Non-pigmented ciliary epithelial cell (primary cell): ENCODE measurements around the gene ANKRD11.
"Not testable (repeated sequence)": the region's sequence is repeated elsewhere in the genome, so short reads cannot be mapped to it uniquely, and the experiment has no call there.

Experiments used
- DNase-seq: peaks from one replicate; pipeline ENCODE4 v3.0.0-alpha.2; 2010; ENCODE audit warnings: low read depth

ANKRD11 gene

GRCh38 chr16:89428605-89429004 is 61.8 kb downstream of the ANKRD11 start:
- DNase-seq: not testable (repeated sequence)

- DNase-seq: no peak
Measured at GRCh38 chr16:89426736-89427530, 63.4 kb downstream of the ANKRD11 start.

GRCh38 chr16:89425523-89425922 is 64.8 kb downstream of the ANKRD11 start:
- no peak for DNase-seq

GRCh38 chr16:89423681-89424260 is 66.6 kb downstream of the ANKRD11 start:
- DNase-seq: no peak

GRCh38 chr16:89422905-89423630 is 67.3 kb downstream of the ANKRD11 start:
- DNase-seq: peak; percentile 48

GRCh38 chr16:89422527-89422904 is 67.8 kb downstream of the ANKRD11 start:
- DNase-seq: peak; percentile 23

- not testable (repeated sequence) for DNase-seq
Measured at GRCh38 chr16:89421300-89421699, 69.1 kb downstream of the ANKRD11 start.

- DNase-seq: no peak
Measured at GRCh38 chr16:89420204-89420603, 70.2 kb downstream of the ANKRD11 start.

- DNase-seq: no peak
Measured at GRCh38 chr16:89418352-89418751, 72.0 kb downstream of the ANKRD11 start.

- no peak for DNase-seq
Measured at GRCh38 chr16:89417352-89417751, 73.0 kb downstream of the ANKRD11 start.

GRCh38 chr16:89413811-89414585 is 76.4 kb downstream of the ANKRD11 start:
- no peak for DNase-seq

- no peak for DNase-seq
Measured at GRCh38 chr16:89412811-89413210, 77.5 kb downstream of the ANKRD11 start.

GRCh38 chr16:89411335-89411850 is 79.0 kb downstream of the ANKRD11 start:
- DNase-seq: no peak

- peak; percentile 72 for DNase-seq
Measured at GRCh38 chr16:89410794-89411309, 79.5 kb downstream of the ANKRD11 start.

GRCh38 chr16:89410322-89410721 is 80.0 kb downstream of the ANKRD11 start:
- no peak for DNase-seq

- DNase-seq: no peak
Measured at GRCh38 chr16:89409161-89409711, 81.1 kb downstream of the ANKRD11 start.

GRCh38 chr16:89408315-89408714 is 82.0 kb downstream of the ANKRD11 start:
- DNase-seq: no peak

- no peak for DNase-seq
Measured at GRCh38 chr16:89407925-89408300, 82.4 kb downstream of the ANKRD11 start.

GRCh38 chr16:89407282-89407924 is 83.0 kb downstream of the ANKRD11 start:
- DNase-seq: no peak

- DNase-seq: no peak
Measured at GRCh38 chr16:89406277-89406888, 84.0 kb downstream of the ANKRD11 start.

- no peak for DNase-seq
Measured at GRCh38 chr16:89404561-89404960, 85.8 kb downstream of the ANKRD11 start.
